NAMALWA (cell line): Measurements from ENCODE around the gene INCA1.

Experiments
- DNase-seq: peaks from one replicate; pipeline ENCODE4 v3.0.0-alpha.2; 2015; ENCODE audit warnings: low spot score

INCA1 gene

GRCh38 chr17:5011928-5012327 lies 14.6 kb upstream of the INCA1 start:
- DNase-seq: no peak

- no peak for DNase-seq
Measured at GRCh38 chr17:5003214-5003867, 6.0 kb upstream of the INCA1 start.

- no peak for DNase-seq
Measured at GRCh38 chr17:5002121-5002788, 4.9 kb upstream of the INCA1 start.

GRCh38 chr17:5000237-5000639 lies 2.9 kb upstream of the INCA1 start:
- DNase-seq: no peak

- DNase-seq: no peak
Measured at GRCh38 chr17:4999430-5000093, 2.2 kb upstream of the INCA1 start.

GRCh38 chr17:4998732-4999429 lies 1.6 kb upstream of the INCA1 start:
- DNase-seq: no peak

- DNase-seq: no peak
Measured at GRCh38 chr17:4998027-4998731, 857 bp upstream of the INCA1 start.

GRCh38 chr17:4994081-4994595 lies 3.2 kb downstream of the INCA1 start:
- DNase-seq: no peak

- DNase-seq: no peak
Measured at GRCh38 chr17:4987767-4988567, 9.4 kb downstream of the INCA1 start.

- DNase-seq: peak; percentile 62
Measured at GRCh38 chr17:4986951-4987766, 10.2 kb downstream of the INCA1 start, which contains the start of gene CAMTA2. Gene CAMTA2 (minus strand): TSS chr17:4987675. CDS start chr17:4986222, 1,453 bp downstream.

DNA sequence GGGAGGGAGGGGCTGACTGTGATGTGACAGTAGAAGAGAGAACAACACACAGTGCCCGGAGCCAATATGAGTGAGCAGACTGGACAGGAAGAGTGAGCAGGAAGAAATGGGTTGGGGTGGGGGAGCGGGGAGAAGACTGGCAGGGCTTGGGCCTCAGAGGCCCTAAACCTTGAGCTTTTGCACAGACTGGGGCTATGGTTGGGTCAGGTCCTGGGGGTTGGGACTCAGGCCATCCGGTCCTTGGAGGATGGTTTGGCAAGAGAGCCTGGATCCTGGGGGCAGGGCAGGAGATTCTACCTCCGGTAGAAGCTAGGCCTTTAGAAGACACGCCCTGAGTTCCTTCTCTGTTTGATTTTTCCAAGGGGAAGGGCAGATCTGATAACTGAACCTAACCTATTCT lies 10.9 kb downstream of the INCA1 start:
- no peak for DNase-seq

GRCh38 chr17:4982305-4982704 lies 15.0 kb downstream of the INCA1 start:
- no peak for DNase-seq

GRCh38 chr17:4980644-4981216 lies 16.6 kb downstream of the INCA1 start:
- DNase-seq: peak; percentile 69

- no peak for DNase-seq
Measured at GRCh38 chr17:4978726-4979125, 18.6 kb downstream of the INCA1 start.

DNA sequence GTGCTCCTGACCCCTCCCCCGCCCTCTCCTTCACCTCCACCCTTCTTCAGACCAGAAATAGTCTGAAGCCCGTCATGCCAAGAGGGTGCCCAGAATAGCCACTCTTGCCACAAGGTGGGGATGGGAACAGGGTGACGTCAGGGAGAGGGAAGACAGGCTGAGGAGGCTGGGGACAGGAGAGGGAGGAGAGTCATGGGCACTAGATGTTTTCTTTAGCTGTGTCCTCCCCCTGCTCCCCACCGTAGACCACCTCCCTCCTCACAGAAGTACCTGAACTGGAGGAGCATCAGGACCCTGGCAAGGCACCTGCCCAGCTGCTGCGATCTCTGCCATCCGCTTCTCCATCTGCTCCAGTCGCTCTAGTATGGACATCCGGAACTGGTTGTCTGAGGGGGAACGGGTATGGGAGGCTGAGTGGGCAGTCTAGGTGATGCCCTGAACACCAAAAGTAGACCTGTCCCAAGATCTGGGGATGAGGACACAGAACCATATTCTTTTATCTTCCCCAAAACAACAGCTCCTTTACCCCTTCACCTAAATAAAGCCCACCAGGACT lies 23.1 kb downstream of the INCA1 start:
- no peak for DNase-seq

GRCh38 chr17:4973256-4974114 lies 23.8 kb downstream of the INCA1 start:
- DNase-seq: no peak

DNA sequence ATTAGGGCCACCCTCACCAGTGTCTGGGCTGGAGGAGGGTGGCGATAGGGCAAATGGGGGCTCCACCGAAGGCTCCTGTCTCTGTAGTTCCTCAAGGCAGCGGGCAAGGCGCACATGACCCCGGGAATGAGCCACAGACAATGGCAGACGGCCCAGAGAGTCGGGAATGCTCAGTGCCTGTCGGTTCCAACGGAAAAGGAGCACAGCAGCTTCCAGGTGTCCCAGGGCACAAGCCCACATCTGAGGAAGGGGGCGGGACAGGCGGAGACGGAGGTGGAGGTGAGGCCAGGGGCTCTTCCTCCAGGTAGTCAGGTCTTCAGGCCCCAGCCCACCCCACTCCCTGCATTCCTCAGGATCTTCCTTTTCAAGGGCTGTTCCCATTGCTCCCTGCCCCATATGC lies 24.6 kb downstream of the INCA1 start:
- DNase-seq: no peak

DNA sequence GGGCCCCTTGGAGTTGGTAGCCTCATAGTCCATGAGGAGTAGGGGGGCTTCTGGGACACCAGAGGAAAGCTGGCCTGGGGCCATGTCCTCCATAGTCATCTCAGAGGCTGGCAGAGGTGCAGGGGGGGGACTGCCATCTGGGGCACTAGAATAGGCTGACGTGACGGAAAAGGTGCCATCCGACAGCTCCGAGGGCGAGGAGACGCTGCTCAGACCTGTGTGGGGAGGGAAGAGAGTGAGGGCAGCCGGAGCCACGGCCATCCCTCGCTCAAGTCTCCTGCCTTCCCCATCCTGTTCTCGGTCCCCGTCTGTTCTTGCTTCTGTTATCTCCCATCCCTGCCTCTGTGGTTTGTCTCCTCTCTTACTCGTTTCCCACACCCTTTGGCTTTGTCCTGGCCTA lies 25.0 kb downstream of the INCA1 start:
- no peak for DNase-seq
